Measurements from ENCODE around the gene KIAA1217. TPM values are rescaled to one million over a fixed set of nuclear protein-coding genes. Genes with fewer than 3 reads are reported as not detected.

Gene KIAA1217
- total RNA-seq, 1 experiment from 2014 or later: 18.6 TPM

GRCh38 chr10:24168258-24169170 is 40.4 kb upstream of the KIAA1217 start:
- no peak overlapping the region for H4K91ac ChIP-seq (ENCODE audit: insufficient read length, low read depth, low read length)
- peaks cover 0 to 10% of the 10 kb centered on the region in 2 experiments; a peak in 2 of 5 replicates for H3K9me3 Mint-ChIP-seq
- H3K14ac ChIP-seq (ENCODE audit: insufficient read depth, low read length): no peak overlapping the region
- no CpG with 5 or more reads among the region's 5 CpGs for WGBS (ENCODE audit: extremely low coverage, insufficient read length, low lambda C conversion rate)
- no peak overlapping the region for H3K23ac ChIP-seq (ENCODE audit: insufficient read length, low read depth, low read length)
- no peaks in the 10 kb centered on the region for H3K9me3 ChIP-seq (ENCODE audit: control insufficient read depth, low read depth, low read length)
- H3T11ph ChIP-seq (ENCODE audit: low read length): no peak overlapping the region
- peaks cover 4% of the 10 kb centered on the region in 2 experiments; a peak in 1 of 4 replicates for H3K4me1 Mint-ChIP-seq
- H4K20me1 ChIP-seq (ENCODE audit: control insufficient read depth, insufficient read depth, insufficient read length): no peaks in the 10 kb centered on the region
- no peak overlapping the region for H3K4me2 ChIP-seq (ENCODE audit: insufficient read depth, insufficient read length, low read length)
- no peaks in the 10 kb centered on the region for H3K27me3 ChIP-seq (ENCODE audit: insufficient read depth, low read length)
- DNase-seq: no peak
- no peak overlapping the region for H3K9ac ChIP-seq (ENCODE audit: extremely low read depth, insufficient read length, low read length)
- no peak overlapping the region for H3K27ac Mint-ChIP-seq
- H3K4me1 ChIP-seq (ENCODE audit: insufficient read depth, low read length): no peaks in the 10 kb centered on the region
- TF ChIP-seq CTCF (conservative IDR thresholded peaks at IDR 0.05): no peak
- H2AFZ ChIP-seq (ENCODE audit: low read length): no peak overlapping the region
- H4K5ac ChIP-seq (ENCODE audit: insufficient read length, low read depth, low read length): no peak overlapping the region
- H3K27me3 Mint-ChIP-seq (ENCODE audit: low read depth): no peaks in the 10 kb centered on the region; the same call in none of the 2 replicates
- no peak overlapping the region for H3K4me3 Mint-ChIP-seq
- H3K79me1 ChIP-seq (ENCODE audit: insufficient read depth, low read depth, low read length, poor library complexity, severe bottlenecking): no peaks in the 10 kb centered on the region
- H3K23me2 ChIP-seq (ENCODE audit: insufficient read length, low read depth, low read length, poor library complexity, severe bottlenecking): no peaks in the 10 kb centered on the region
- H3K18ac ChIP-seq (ENCODE audit: insufficient read length, low read depth, low read length): no peak overlapping the region
- H3K36me3 Mint-ChIP-seq (ENCODE audit: insufficient read depth in 1 of 3, low read depth in 3 of 3): peaks cover 0 to 3% (median 0%) of the 10 kb centered on the region in 3 experiments; a peak in 2 of 7 replicates
- no peak overlapping the region for H3K27ac ChIP-seq (ENCODE audit: insufficient read length, low read depth, low read length)
- no peak overlapping the region for H2BK20ac ChIP-seq (ENCODE audit: low read depth, low read length, poor library complexity, severe bottlenecking)
- H2AK5ac ChIP-seq (ENCODE audit: insufficient read length, low read length): no peak overlapping the region
- no peak overlapping the region for H4K8ac ChIP-seq (replicated peaks; ENCODE audit: insufficient read length, low read depth, low read length)
- H3K79me2 ChIP-seq (ENCODE audit: insufficient read depth, low read length): no peaks in the 10 kb centered on the region
- H3K4ac ChIP-seq (ENCODE audit: low read depth, low read length): no peak overlapping the region
- H2BK12ac ChIP-seq (ENCODE audit: insufficient read length, low read depth, low read length): no peak overlapping the region
- no peak overlapping the region for H2BK15ac ChIP-seq (ENCODE audit: low read depth, low read length)
- no peak overlapping the region for H2BK5ac ChIP-seq (ENCODE audit: insufficient read length, low read length)
- H3K56ac ChIP-seq (ENCODE audit: insufficient read length, low read depth, low read length): no peak overlapping the region
- H2BK120ac ChIP-seq (ENCODE audit: low read depth, low read length, poor library complexity, severe bottlenecking): no peak overlapping the region

Measured in H9 (cell line).